MCF 10A (cell line): Measurements from ENCODE around the gene AP3S2. TPM values are rescaled to one million over a fixed set of nuclear protein-coding genes. Genes with fewer than 3 reads are reported as not detected.

Source experiments
- BruUV-seq: library from RNA; stranded (reverse); fragments of 400-500 nt; replicated peaks from 2 replicates; lab custom pipeline; 2021; lab: Mats Ljungman, UMichigan
- CTCF ChIA-PET: fragments of 300-600 bp; sonication (Branson Sonifier 250); formaldehyde crosslinking; extraction: SDS; loops from one replicate; lab custom pipeline; 2021; ENCODE audit warnings: antibody characterized with exemption, inconsistent platforms; lab: Yijun Ruan, JAX
- POLR2A ChIA-PET: fragments of 300-600, 350-650 bp; sonication (Branson Sonifier 250); formaldehyde crosslinking; extraction: SDS; loops from one replicate; lab custom pipeline; 2020; ENCODE audit warnings: antibody characterized with exemption, inconsistent platforms; lab: Yijun Ruan, JAX
- DNase-seq: peaks from one replicate; pipeline ENCODE4 v3.0.0-alpha.2; 2018; ENCODE audit not compliant: unreplicated experiment
- H3K27ac Mint-ChIP-seq: one replicate; pipeline ENCODE4 v1.8.0; 2022; ENCODE audit warnings: mild to moderate bottlenecking, low read depth, mixed read lengths; ENCODE audit not compliant: unreplicated experiment
- H3K27me3 Mint-ChIP-seq: one replicate; pipeline ENCODE4 v1.8.0; 2022; ENCODE audit warnings: mixed read lengths; ENCODE audit not compliant: insufficient read depth, unreplicated experiment
- H3K36me3 Mint-ChIP-seq: one replicate; pipeline ENCODE4 v1.8.0; 2022; ENCODE audit warnings: mild to moderate bottlenecking, moderate library complexity, mixed read lengths; ENCODE audit not compliant: insufficient read depth, unreplicated experiment
- H3K4me1 Mint-ChIP-seq: one replicate; pipeline ENCODE4 v1.8.0; 2022; ENCODE audit warnings: mixed read lengths; ENCODE audit not compliant: insufficient read depth, unreplicated experiment
- H3K4me3 Mint-ChIP-seq: one replicate; pipeline ENCODE4 v1.8.0; 2022; ENCODE audit warnings: mild to moderate bottlenecking, moderate library complexity, mixed read lengths; ENCODE audit not compliant: unreplicated experiment
- H3K9me3 Mint-ChIP-seq: one replicate; pipeline ENCODE4 v1.8.0; 2022; ENCODE audit warnings: mixed read lengths; ENCODE audit not compliant: unreplicated experiment
- CTCF ChIP-seq: fragments of 200-600 bp; IDR thresholded peaks from one replicate; pipeline ENCODE4 v1.8.0; 2022; ENCODE audit warnings: antibody characterized with exemption, mild to moderate bottlenecking; ENCODE audit not compliant: unreplicated experiment
- intact Hi-C: fragments of 100-400 bp; cut with micrococcal nuclease; formaldehyde crosslinking; loops from 2 replicates; pipeline ENCODE4 v1.14.1; 2022
- total RNA-seq: library from RNA; stranded (reverse); gene quantifications from 2 replicates; pipeline ENCODE4 v1.2.3, GENCODE V29; 2022

AP3S2 gene
- total RNA-seq, 1 experiment from 2014 or later, result 38.4 TPM

GRCh38 chr15:89936786-89937265 lies 43.0 kb upstream of the AP3S2 start:
- no peak overlapping the region for H3K27ac Mint-ChIP-seq
- POLR2A ChIA-PET, result interaction anchor here (0.6 kb wide), 1 partner anchor 13 kb away, joined by 4 read pairs; no protein-coding TSS in a partner anchor
- H3K9me3 Mint-ChIP-seq, result no peaks in the 10 kb centered on the region
- BruUV-seq, result no TSS peak
- H3K4me3 Mint-ChIP-seq, result no peak overlapping the region
- no peak for DNase-seq
- no peaks in the 10 kb centered on the region for H3K36me3 Mint-ChIP-seq
- TF ChIP-seq CTCF, result no peak
- intact Hi-C loops, result no loop called here
- no peaks in the 10 kb centered on the region for H3K27me3 Mint-ChIP-seq
- CTCF ChIA-PET, result interaction anchor here (1.0 kb wide), 1 partner anchor 148 kb away, joined by 5 read pairs; no protein-coding TSS in a partner anchor
- H3K4me1 Mint-ChIP-seq, result no peaks in the 10 kb centered on the region

GRCh38 chr15:89936051-89936785 lies 42.4 kb upstream of the AP3S2 start:
- no peak for TF ChIP-seq CTCF
- DNase-seq, result no peak
- no peaks in the 10 kb centered on the region for H3K36me3 Mint-ChIP-seq
- ChIA-PET CTCF (no interaction called here), POLR2A (interaction anchor here (0.6 to 0.7 kb wide), 2 partner anchors 14 to 34 kb away, joined by 3 to 4 read pairs; no protein-coding TSS in a partner anchor)
- no peak overlapping the region for H3K4me3 Mint-ChIP-seq
- no peaks in the 10 kb centered on the region for H3K27me3 Mint-ChIP-seq
- intact Hi-C loops, result no loop called here
- H3K4me1 Mint-ChIP-seq, result no peaks in the 10 kb centered on the region
- no peak overlapping the region for H3K27ac Mint-ChIP-seq
- no peaks in the 10 kb centered on the region for H3K9me3 Mint-ChIP-seq
- BruUV-seq, result no TSS peak

GRCh38 chr15:89932880-89933279 lies 39.1 kb upstream of the AP3S2 start:
- intact Hi-C loops, result no loop called here
- no peaks in the 10 kb centered on the region for H3K36me3 Mint-ChIP-seq
- H3K4me3 Mint-ChIP-seq, result no peak overlapping the region
- ChIA-PET POLR2A (interaction anchor here (0.6 to 0.8 kb wide), 3 partner anchors 15 to 54 kb away, joined by 3 to 4 read pairs (median 3); no protein-coding TSS in a partner anchor), CTCF (interaction anchor here (0.9 kb wide), 1 partner anchor 172 kb away, joined by 3 read pairs; no protein-coding TSS in a partner anchor)
- no TSS peak for BruUV-seq
- no peaks in the 10 kb centered on the region for H3K4me1 Mint-ChIP-seq
- no peaks in the 10 kb centered on the region for H3K27me3 Mint-ChIP-seq
- TF ChIP-seq CTCF, result no peak
- no peak overlapping the region for H3K27ac Mint-ChIP-seq
- no peak for DNase-seq
- no peaks in the 10 kb centered on the region for H3K9me3 Mint-ChIP-seq

GRCh38 chr15:89928421-89928820 lies 34.6 kb upstream of the AP3S2 start:
- intact Hi-C loops, result no loop called here
- BruUV-seq, result no TSS peak
- H3K4me1 Mint-ChIP-seq, result no peaks in the 10 kb centered on the region
- ChIA-PET POLR2A (no interaction called here), CTCF (interaction anchor here (1.0 kb wide), 1 partner anchor 57 kb away, joined by 3 read pairs; no protein-coding TSS in a partner anchor)
- no peaks in the 10 kb centered on the region for H3K9me3 Mint-ChIP-seq
- no peak overlapping the region for H3K27ac Mint-ChIP-seq
- no peak overlapping the region for H3K4me3 Mint-ChIP-seq
- no peaks in the 10 kb centered on the region for H3K36me3 Mint-ChIP-seq
- DNase-seq, result no peak
- no peak for TF ChIP-seq CTCF
- no peaks in the 10 kb centered on the region for H3K27me3 Mint-ChIP-seq
